Stimulated activated CD4-positive, alpha-beta T cell treated with anti-CD3 and anti-CD28 coated beads, Interleukin-4, amount 100 ng/mL, for 1 hour (primary cell): Measurements from ENCODE around the gene FAM131B.

Experiments used
- DNase-seq: peaks from one replicate; pipeline ENCODE4 v3.0.0-alpha.2; 2020

FAM131B gene

DNA sequence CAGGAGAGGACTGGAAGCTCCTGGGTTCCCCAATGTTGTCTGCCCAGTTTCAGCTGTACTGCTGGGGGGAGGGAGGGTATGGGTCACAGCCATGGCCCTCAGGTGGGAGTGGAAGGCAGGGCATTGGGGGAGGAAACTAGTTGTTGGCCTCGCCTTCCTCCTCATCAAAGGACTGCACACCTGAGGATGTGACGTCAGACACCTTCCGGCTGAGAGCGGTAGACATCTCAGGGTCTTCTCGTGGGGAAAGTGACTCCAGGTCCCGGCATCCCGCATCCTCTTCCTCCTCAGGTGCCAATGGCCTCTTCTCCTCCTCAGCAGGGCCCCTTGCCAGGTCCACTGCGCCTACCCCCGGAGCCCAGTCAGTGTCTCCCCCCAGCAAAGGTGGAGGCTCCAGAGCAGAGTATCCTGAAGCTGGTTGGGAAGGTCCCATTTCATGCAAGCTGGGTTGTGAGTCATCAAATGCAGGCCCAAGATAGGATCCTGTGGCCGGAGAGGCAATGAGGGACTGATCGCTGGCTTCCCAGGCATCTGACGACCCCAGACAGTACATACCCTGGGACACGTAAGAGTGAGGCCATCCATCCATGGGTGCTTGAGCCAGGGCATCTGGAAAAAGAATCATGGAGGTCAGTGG is 6.0 kb downstream of the FAM131B start:
- DNase-seq = no peak

DNA sequence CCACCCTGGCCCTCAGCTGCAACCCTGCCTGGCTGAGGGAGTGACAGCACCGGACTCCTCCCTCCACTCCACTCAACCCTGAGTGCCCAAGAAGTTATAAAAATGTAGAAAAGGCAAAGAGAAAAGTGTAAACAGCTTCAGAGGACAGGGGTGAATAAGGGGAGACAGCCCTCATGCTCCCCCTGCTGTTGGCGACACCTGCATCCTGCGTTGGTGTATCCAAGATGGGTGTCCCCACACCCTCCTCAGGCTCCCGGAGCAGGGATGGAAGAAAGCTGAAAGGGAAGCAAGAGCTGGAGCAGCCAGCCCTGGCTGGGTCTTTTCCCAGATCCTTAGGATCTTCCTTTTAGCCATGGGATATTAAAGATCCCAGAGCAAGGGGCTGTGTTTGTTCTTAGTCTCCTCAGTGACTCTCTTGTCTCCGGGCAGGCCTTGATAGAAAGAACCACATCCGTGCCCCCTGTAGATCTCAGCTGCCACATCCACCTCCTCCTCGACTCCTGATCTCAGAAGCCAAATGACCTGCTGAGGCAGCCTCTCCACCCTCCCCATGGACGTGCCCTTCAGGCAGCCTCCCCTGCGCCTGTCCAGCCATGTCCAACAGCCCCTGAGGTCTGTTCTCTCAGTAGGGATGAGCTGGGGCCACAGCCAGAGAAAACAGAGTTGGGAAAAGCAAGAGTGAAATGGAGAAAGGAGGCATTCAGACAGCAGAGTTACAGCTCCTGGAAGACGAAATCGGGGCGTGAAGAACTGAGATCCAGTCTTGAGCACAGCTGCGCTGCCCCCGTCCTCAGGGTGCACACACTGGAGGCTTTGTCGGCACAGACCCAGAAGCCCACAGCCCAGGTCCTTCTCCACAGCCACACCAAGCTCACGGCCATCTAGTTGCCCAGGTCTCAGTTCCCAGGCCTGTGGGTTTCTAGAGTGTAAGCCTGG is 6.8 kb downstream of the FAM131B start:
- no peak for DNase-seq

DNA sequence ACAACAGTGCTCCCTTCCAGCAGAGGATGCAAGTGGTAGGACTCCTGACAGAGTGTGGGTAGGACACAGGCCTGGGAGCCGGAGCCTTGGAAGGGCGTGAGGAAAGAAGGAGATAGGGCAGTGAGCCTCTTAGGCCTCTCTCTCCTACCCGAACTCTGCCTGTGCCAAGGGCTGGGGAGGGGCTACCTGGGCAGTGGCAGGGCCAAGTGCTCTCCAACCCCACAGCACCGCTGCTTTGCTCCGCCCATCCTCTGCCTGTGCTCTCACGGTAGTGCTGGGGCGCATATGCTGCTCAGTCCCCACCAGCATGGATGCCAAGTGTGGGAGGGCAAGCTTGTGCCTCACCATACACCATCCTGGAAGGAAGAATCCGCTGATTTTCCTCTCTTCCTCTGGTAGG is 7.5 kb downstream of the FAM131B start:
- no peak for DNase-seq

DNA sequence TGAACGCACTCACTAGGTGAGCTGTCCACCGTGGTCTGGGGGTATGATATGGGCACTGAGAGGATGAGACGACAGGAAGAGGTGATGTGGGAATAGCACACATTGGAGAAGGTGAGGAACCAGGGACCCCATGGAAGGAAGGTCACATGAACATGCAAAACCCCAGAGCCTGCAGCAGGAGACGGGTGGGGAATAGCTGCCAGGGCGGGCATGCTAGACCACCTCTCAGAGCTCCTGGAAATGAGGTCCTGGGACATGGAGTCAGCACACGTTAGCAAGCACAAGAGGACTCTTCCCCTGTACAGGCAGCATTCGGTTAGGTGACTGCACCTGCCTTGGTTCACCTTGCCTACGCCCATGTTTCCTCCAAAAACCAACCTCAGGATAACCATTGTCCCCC is 8.1 kb downstream of the FAM131B start:
- no peak for DNase-seq

DNA sequence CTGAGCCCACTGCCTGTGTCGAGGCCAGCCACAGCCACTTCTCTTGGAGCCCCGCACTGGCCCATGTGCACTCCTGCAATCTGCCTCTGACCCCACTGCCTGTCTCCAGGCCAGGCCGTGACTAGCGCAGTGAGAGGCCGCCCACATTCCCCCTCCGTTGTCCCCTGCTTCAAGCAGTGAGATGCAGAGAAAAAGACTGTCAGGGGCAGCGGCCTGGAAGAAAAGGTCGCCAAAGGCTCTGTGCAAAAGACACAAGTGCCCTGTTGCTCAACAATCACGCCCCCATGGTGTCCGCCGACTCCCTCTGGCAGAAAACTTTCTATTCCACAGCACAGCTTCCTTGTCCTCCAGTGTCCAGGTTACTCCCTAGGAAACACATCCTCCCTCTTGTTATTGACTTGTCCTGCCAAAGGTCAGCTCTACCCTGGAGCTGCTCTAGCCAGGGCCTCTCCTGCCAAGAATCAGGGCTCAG is 9.9 kb downstream of the FAM131B start:
- no peak for DNase-seq

DNA sequence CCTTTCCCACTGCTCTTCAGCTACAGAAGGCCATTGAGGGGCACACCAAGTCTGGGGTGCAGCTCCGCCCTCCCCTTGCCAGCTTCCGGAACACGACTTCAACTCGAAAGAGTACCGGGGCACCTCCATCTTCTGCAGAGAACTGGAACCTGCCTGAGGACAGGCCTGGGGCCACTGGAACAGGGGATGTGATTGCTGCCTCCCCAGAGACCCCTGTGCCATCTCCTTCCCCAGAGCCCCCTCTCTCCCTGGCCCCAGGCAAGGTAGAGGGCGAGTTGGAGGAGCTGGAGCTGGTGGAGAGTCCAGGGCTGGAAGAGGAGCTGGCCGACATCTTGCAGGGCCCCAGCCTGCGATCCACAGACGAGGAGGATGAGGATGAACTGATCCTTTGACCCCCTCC is 10.9 kb downstream of the FAM131B start:
- no peak for DNase-seq

DNA sequence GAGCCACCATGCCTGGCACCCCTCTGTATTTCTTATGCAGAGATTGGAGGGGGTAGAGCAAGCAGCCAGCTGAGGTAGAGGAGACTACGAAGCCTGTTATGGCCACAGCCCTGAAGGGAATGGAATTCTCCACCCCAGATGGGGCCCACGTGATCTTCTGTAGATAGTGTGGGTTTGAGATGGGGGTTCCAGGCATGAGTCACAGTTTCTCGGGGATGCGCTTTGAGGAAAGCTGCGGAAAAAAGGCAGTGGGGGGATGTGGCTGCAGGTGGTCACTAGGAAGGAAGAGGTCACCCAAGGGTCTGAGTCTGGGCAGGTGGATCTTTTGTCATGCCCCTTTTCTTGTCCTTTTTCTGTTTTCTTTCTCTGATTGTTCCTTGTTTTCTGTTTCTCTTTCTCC is 11.5 kb downstream of the FAM131B start:
- DNase-seq = no peak

DNA sequence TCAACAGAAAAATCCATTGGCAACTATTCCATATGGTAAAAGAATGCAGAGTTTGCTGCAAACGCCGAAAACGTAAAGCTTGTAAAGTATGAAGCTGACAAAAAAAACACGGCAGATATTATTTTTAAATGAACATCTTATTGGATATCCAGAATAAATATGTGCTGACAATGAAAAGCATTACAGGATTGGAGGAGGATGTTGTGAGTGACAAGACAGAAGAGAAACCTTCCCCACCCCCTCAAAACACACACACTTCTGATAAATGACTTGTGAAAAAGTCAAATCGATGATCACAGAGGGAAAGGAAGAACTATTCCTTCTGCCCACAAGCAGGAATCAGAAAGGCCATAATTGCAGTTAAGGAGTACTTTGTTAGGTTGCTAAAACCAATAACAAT is 14.6 kb downstream of the FAM131B start:
- DNase-seq = no peak

DNA sequence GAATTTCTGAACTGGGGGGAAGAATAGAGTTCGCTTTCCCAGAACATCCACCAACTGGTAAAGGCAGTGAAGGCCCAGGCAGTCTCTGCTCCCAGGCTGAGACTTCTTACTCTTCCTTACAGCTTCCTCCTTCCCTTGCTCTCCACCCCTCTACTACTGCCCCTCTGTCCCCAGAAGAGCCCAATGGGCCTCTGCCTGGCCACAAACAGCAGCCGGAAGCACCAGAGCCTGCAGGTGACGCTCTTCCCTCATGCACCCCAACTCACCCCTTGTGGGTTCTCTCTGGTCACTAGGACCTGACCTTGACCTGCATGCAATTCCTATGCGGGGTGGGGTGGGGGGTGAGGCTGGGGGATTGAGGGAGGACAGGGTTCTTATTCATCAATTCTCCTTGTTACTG is 16.5 kb downstream of the FAM131B start:
- DNase-seq = no peak

DNA sequence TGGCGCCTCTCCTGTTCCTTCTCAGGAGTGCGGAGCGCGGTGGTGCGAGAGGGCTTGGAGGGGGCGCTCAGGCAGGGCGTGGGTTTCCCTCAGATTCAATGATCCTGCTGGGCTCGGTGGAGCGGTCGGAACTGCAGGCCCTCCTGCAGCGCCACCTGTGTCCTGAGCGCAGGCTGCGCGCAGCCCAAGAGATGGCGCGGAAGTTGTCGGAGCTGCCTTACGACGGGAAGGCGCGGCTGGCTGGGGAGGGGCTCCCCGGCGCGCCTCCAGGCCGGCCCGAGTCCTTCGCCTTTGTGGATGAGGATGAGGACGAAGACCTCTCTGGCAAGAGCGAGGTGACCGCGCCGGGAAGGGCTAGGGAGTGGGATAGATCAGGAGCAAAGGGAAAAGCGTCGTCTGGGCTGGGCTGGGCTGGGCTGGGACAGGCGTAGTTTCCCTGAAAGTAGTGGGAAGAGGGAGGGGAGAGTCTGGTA is 17.0 kb downstream of the FAM131B start:
- peak; percentile 66 for DNase-seq

DNA sequence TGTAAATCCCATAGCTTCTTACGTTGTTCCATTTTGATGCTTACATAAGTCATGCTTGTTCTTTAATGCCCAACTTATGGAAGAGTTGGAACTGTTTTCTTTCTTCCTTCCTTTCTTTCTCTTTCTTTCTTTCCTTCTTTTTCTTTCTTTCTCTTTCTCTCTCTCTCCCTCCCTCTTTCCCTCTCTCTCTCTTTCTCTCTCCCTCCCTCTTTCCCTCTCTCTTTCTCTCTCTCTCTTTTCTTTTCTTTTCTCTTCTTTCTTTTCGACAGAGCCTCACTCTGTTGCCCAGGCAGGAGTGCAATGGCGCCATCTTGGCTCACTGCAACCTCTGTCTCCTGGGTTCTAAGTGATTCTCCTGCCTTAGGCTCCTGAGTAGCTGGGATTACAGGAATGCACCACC is 18.9 kb downstream of the FAM131B start:
- DNase-seq = no peak

DNA sequence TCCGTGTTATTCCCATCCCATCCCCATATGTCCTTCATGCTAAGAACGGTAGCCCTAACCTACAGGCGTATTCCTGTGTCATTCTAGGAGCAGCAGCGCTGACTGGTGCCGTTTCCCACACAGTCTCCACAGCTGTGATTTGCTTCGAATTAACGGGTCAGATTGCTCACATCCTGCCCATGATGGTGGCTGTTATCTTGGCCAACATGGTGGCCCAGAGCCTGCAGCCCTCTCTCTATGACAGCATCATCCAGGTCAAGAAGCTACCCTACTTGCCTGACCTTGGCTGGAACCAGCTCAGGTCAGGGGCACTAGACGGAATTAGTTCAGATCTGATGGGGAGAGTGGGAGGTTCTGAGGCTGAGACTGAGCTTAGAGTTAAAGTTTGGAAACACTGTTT is 20.7 kb downstream of the FAM131B start:
- no peak for DNase-seq

DNA sequence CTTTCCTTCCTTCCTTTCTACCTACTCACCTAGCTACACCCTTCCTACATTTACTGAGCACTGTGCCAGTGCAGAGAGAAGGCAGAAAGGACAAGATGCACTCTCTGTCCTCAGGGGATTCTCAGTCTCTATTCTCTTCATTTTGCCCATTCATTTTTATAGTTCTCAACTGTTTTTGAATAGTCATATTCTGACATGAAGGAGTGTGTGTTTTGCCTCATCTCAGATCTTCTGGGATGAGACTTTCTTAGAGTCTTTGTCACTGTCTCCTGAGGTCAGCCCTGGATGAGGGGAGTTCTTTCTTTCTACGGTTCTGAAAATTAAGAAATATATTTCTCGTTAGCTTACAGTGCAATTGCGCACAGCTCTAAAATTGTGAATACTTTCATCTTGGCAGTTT is 25.3 kb downstream of the FAM131B start:
- no peak for DNase-seq

DNA sequence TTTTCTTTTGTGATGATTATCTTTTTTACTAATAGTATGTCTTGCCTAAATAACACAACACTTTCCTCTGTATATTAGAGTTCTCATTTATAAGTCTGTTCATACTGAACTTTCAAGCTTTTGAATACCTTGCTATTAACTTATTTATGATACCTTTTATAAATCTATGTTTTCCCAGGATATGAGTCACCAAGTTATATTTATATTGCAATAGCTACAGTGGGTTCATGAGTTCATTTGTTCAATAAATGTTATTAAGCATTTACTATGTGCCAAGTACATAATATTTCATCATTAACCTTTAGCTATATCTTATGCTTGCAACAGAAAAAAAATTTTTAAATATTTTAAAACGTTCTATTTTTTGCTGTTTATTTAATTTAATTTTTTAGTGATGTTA is 28.3 kb downstream of the FAM131B start:
- DNase-seq = no peak

DNA sequence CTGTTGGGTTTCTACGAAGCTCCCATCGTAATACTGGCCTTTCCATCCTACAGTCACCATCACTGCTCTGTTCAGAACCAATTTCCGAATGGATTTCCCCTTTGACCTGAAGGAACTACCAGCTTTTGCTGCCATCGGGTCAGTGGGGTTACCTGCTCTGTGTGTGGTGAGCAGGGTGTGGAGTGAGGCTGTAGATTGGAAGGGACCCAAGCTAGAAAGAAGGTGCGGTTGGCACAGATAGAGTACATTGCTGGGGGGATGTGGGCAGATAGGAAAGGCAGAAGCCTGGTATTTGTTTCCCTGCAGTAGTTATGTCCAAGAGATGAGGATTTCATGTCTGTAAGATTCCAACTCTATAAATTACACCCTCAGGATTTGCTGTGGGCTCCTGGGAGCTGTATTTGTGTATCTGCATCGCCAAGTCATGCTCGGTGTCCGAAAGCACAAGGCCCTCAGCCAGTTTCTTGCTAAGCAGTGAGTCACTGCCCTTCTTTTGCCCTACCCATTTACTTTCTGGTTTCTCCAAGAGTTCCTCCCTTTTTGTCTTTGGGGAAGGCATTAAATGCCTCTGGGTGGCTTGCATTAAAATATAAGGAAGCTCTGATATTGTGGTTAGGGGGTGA is 31.2 kb downstream of the FAM131B start:
- no peak for DNase-seq

DNA sequence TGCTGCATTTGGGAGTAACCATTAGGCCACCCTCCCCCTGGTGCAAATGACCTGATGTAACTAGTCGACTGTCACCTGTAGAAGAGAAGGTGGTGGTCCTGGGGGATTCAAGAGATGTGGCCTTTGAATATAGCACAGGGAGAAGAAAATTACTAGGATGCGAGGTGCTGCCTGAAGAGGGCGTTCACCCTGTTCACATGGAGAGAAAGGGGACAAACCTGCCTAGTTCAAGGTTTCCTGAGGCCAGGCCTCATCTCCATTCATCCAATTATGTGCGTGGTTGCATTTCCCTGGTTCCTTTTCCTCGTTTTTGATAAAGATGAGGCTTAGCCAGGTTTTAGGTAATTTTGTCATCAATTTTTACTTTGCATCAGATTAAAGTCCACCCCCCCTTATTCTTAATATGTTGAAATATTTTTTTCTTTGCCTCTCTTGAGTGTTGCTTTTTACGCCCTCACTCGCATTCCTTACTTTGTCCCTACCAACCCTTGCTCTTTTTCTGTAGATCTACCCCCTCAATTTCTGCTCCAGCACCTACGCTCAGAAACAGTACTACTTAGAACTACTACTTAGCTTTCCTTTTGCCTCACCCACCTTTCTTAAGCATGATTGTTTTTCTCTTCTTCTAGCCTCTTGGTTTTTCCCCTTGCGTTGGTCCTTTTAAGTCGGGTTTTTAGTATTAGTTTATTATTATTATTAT is 32.9 kb downstream of the FAM131B start:
- DNase-seq = no peak

DNA sequence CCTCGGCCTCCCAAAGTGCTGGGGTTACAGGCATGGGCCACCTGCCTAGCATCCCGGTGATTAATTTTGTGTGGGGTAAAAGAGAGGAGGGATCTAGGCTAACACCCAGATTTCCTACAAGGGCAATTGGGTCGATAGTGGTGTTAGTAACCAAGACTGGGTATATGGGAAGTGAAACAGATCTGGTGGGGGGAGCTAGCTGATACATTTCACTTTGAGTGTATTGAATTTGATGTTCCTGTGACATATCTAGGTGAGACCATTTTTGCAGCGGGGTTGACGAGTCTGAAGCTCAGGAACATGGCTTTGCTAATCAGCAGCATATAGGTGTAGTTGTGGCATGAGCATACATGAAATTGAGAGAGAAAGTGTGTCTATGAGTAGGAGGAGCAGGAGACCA is 34.6 kb downstream of the FAM131B start:
- DNase-seq = no peak

DNA sequence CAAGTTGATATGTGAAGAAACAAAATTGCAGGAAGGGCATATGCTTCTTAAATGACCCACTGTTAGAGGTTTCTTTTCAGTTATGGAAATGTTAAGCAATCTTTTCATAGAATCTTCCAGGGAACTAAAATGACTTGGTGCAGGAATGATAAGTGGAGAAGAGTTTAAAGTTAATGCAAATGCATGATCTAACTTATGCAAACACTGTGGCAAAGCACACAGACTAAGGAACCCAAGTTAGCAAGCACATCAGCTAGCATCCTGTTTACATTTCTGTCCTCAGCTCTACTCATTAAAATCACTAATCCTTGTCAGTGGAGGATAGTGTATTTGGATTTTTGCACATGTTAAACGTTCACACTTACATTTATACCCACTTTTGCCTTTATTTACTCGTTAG is 37.3 kb downstream of the FAM131B start:
- DNase-seq = no peak

DNA sequence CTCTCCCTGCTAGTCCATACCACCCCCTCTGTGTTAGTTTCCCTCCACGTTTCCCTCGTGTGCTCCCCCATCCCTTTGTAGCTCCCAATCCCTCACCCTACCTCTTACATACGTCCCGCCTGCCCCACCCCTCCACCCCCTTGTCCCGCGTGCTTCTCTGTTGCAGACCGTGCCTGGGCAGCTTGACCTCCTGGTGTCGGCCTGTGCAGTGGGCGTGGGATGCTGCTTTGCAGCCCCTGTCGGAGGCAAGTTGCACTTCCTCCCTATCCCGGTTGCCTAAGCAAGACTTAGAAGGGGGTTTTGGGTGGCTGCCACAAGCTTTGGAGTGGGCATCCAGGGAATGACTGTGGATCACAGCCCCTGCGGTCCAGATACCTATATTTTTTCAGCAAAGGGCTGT is 38.9 kb downstream of the FAM131B start:
- no peak for DNase-seq

DNA sequence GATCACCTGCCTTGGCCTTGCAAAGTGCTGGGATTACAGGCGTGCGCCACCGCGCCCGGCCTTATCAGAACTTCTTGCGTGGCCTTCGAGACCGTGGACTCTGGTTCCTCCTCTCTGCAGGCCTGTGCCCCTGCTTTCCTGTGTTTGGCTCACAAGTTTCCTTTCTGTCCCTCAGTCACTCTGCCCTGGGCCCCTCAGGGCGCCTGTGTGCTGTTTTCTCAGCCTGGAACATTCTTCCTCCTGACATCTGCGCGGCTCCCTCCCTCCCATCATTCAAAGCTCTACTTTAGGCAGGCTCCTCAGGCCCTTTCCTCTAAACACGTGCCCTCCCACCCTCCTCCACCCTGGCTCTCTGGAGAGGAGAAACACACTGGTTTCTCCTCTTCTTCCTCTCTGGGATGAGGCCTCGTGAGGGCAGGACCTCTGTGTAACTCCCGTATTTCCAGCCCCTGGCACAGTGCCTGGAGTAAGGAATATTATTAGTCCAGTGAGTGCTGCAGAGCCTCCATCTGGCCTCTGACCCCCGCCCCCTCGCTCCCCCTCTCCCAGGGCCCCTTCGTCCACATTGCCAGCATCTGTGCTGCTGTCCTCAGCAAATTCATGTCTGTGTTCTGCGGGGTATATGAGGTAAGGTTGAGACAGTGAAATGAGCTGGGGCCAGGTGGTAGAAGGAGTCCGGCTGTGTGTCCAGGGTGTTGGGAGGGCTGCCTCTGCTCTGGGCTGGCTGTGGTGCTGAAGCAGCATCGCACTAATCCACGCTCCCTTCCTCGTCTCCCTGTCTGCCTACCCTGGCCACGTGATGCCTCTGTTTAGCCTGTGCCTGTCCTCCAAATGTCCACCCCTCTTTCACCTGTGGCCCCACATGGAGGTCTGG is 39.5 kb downstream of the FAM131B start:
- no peak for DNase-seq

DNA sequence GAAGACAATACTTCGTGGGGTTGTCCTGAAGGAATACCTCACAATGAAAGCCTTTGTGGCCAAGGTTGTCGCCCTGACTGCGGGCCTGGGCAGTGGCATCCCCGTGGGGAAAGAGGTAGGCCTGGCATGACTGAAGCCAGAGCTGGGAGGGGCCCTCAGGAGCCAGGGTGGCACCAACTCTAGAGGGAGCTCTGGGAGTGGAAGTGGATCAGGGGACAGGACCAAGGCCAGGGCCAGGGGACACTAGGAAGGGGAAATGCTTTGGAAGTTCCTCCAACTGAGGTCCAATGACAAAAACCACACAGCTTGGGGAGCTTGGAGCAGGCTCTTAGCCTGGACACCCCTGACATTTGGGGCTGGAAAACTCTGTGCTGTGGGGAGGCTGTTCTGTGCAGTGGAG is 40.8 kb downstream of the FAM131B start:
- no peak for DNase-seq

DNA sequence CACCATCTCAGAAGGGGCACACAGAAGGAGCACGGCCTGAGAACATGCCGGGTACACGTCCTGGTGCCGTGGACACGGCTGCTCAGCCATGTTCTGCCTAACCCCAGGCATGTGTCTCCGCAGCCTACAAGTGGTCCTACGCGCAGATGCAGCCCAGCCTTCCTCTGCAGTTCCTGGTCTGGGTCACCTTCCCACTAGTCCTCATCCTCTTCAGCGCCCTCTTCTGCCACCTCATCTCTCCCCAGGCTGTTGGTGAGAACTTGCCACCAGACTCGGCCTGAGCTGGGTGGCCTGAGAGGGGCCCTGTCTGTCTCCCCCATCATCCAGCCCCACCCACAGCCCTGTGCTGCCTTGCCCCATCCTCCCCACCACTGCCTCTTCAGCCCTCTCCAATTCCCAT is 41.3 kb downstream of the FAM131B start:
- no peak for DNase-seq
